SU-DHL-6 (cell line): Measurements from ENCODE around the gene ZC3H12A.

Experiments
- EZH2phosphoT487 ChIP-seq: fragments of 200-600 bp; sonication (generic), shearing (Covaris generic); conservative IDR thresholded peaks from 2 replicates; pipeline ENCODE4 v1.6.1; 2018; ENCODE audit warnings: mild to moderate bottlenecking, antibody characterized with exemption, low read length, moderate library complexity, mixed read lengths
- TF ChIP-seq, protein P1 (sequence below): fragments of 200-600 bp; sonication (generic); IDR thresholded peaks from one replicate; pipeline ENCODE4 v1.5.1; 2017; ENCODE audit warnings: antibody characterized with exemption, mild to moderate bottlenecking, low read length, moderate library complexity; ENCODE audit not compliant: insufficient read depth, poor library complexity, severe bottlenecking

GRCh38 chr1:37484325-37485051 is 10.1 kb downstream of the ZC3H12A start:
- TF ChIP-seq, protein P1, sequence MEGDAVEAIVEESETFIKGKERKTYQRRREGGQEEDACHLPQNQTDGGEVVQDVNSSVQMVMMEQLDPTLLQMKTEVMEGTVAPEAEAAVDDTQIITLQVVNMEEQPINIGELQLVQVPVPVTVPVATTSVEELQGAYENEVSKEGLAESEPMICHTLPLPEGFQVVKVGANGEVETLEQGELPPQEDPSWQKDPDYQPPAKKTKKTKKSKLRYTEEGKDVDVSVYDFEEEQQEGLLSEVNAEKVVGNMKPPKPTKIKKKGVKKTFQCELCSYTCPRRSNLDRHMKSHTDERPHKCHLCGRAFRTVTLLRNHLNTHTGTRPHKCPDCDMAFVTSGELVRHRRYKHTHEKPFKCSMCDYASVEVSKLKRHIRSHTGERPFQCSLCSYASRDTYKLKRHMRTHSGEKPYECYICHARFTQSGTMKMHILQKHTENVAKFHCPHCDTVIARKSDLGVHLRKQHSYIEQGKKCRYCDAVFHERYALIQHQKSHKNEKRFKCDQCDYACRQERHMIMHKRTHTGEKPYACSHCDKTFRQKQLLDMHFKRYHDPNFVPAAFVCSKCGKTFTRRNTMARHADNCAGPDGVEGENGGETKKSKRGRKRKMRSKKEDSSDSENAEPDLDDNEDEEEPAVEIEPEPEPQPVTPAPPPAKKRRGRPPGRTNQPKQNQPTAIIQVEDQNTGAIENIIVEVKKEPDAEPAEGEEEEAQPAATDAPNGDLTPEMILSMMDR: no peak
- no peak for TF ChIP-seq EZH2phosphoT487
